Nephron (organoid): ENCODE data around the gene HGS.

Experiments used
- H3K27ac Mint-ChIP-seq, 3 experiments: 2 replicates each; pipeline ENCODE4 v1.8.0; 2020; ENCODE audit warnings: mixed read lengths in 3 of 3, mild to moderate bottlenecking in 2 of 3, moderate library complexity in 1 of 3
- H3K27me3 Mint-ChIP-seq: 2 replicates; pipeline ENCODE4 v1.8.0; 2021; ENCODE audit warnings: low read depth, mild to moderate bottlenecking, moderate library complexity, mixed read lengths
- H3K36me3 Mint-ChIP-seq: 2 replicates; pipeline ENCODE4 v1.8.0; 2020; ENCODE audit warnings: low read depth, mixed read lengths
- H3K4me1 Mint-ChIP-seq: 2 replicates; pipeline ENCODE4 v1.8.0; 2020; ENCODE audit warnings: mixed read lengths
- H3K4me3 Mint-ChIP-seq, 3 experiments: 2 replicates each; pipeline ENCODE4 v1.8.0; 2020; ENCODE audit warnings: mild to moderate bottlenecking in 3 of 3, mixed read lengths in 3 of 3, moderate library complexity in 2 of 3
- H3K9me3 Mint-ChIP-seq: 2 replicates; pipeline ENCODE4 v1.8.0; 2020; ENCODE audit warnings: mixed read lengths
- CTCF ChIP-seq, 3 experiments: fragments of 200-600 bp; sonication (generic); IDR thresholded peaks; one replicate each; pipeline ENCODE4 v1.5.0; 2021; ENCODE audit warnings: antibody characterized with exemption in 3 of 3; ENCODE audit not compliant: unreplicated experiment in 3 of 3

The HGS gene

GRCh38 chr17:81660441-81660840, 23.4 kb upstream of the HGS start:
- no peaks in the 10 kb centered on the region for H3K36me3 Mint-ChIP-seq
- H3K27ac Mint-ChIP-seq = no peak overlapping the region
- no peak overlapping the region for H3K4me3 Mint-ChIP-seq
- H3K4me1 Mint-ChIP-seq = peaks cover 6% of the 10 kb centered on the region
- no peak for TF ChIP-seq CTCF (IDR thresholded peaks at IDR 0.05; ENCODE audit: unreplicated experiment in 3 of 3)
- H3K9me3 Mint-ChIP-seq = no peaks in the 10 kb centered on the region
- H3K27me3 Mint-ChIP-seq = no peaks in the 10 kb centered on the region

GRCh38 chr17:81662002-81662401, 21.8 kb upstream of the HGS start:
- Mint-ChIP-seq H3K27ac (no peak overlapping the region), H3K9me3 (no peaks in the 10 kb centered on the region), H3K27me3 (no peaks in the 10 kb centered on the region), H3K4me1 (peaks cover 18% of the 10 kb centered on the region), H3K36me3 (no peaks in the 10 kb centered on the region), H3K4me3 (no peak overlapping the region)
- no peak for TF ChIP-seq CTCF (IDR thresholded peaks at IDR 0.05; ENCODE audit: unreplicated experiment in 3 of 3)

GRCh38 chr17:81664051-81664470, 19.8 kb upstream of the HGS start:
- Mint-ChIP-seq H3K4me3 (peak overlapping the region; percentile 25 to 52 (median 44)), H3K36me3 (peaks cover 9% of the 10 kb centered on the region), H3K27me3 (no peaks in the 10 kb centered on the region), H3K9me3 (no peaks in the 10 kb centered on the region), H3K27ac (no peak overlapping the region), H3K4me1 (peaks cover 21% of the 10 kb centered on the region)
- TF ChIP-seq CTCF (IDR thresholded peaks at IDR 0.05; ENCODE audit: unreplicated experiment in 3 of 3) = no peak

- H3K9me3 Mint-ChIP-seq = no peaks in the 10 kb centered on the region
- peak overlapping the region; percentile 91 to 95 (median 92) for H3K4me3 Mint-ChIP-seq
- peaks cover 21% of the 10 kb centered on the region for H3K4me1 Mint-ChIP-seq
- peaks cover 13% of the 10 kb centered on the region for H3K36me3 Mint-ChIP-seq
- H3K27me3 Mint-ChIP-seq = no peaks in the 10 kb centered on the region
- H3K27ac Mint-ChIP-seq = peak overlapping the region; percentile 88 to 96 (median 94)
- no peak for TF ChIP-seq CTCF (IDR thresholded peaks at IDR 0.05; ENCODE audit: unreplicated experiment in 3 of 3)
Measured at GRCh38 chr17:81665205-81666091, 18.4 kb upstream of the HGS start.

GRCh38 chr17:81666092-81666341, 17.8 kb upstream of the HGS start:
- Mint-ChIP-seq H3K27me3 (no peaks in the 10 kb centered on the region), H3K4me3 (peak overlapping the region; percentile 91 to 95 (median 92)), H3K36me3 (peaks cover 13% of the 10 kb centered on the region), H3K9me3 (no peaks in the 10 kb centered on the region), H3K27ac (peak overlapping the region; percentile 88 to 96 (median 94)), H3K4me1 (peaks cover 21% of the 10 kb centered on the region)
- no peak for TF ChIP-seq CTCF (IDR thresholded peaks at IDR 0.05; ENCODE audit: unreplicated experiment in 3 of 3)
